DMS 273 (cell line): ENCODE results near the gene SP2.
"Not testable (repeated sequence)": the region's sequence is repeated elsewhere in the genome, so short reads cannot be mapped to it uniquely, and the experiment has no call there.

ENCODE experiments used
- DNase-seq: peaks from one replicate; lab custom pipeline; 2025; ENCODE audit not compliant: unreplicated experiment; lab: John Stamatoyannopoulos, UW

Gene SP2

DNA sequence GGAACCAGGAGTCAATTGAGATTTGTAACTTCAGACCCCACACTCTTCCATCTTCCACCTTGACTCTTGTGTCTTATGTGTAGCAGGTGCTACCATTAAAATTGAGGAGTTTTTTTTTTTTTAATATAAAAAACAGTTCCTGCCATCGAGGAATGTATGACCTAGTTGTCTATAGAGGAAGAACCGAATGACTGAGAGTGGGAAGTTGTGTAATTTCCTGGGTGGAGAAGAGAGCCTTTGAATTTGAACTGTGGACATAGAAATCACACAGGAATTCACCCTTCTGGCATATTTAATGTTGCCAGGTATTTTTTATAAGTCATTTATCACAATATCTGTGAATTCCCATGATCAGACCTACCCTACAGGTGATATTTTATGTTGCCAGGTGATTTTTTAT is 22.0 kb downstream of the SP2 start:
- no peak for DNase-seq

DNA sequence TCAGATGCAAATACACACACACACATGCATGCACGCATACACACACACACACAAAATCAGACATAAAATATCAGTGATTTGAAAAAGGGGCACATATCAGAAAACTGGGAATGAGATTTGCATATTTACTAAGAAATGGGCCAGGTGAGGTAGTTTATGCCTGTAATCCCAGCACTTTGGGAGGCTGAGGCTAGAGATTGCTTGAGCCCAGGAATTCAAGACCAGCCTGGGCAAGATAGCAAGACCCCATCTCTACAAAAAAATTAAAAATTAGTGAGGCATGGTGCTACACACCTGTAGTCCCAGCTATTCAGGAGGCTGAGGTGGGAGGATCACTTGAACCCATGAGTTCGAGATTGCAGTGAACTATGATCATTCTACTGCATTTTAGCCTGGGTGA is 23.0 kb downstream of the SP2 start:
- no peak for DNase-seq

DNA sequence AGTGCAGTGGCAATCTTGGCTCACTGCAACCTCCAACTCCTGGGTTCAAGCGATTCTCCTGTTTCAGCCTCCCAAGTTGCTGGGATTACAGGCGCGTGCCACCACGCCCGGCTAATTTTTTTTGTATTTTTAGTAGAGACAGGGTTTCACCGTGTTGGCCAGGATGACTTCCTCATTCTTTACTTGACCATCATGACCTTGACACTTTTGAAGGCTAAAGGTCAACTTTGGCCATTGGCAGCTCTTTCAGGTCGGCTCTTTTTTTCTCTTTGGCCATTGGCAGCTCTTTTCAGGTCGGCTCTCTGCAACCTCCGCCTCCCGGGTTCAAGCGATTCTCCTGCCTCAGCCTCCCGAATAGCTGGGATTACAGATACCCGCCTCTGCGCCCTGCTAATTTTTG is 23.9 kb downstream of the SP2 start:
- DNase-seq = not testable (repeated sequence)

DNA sequence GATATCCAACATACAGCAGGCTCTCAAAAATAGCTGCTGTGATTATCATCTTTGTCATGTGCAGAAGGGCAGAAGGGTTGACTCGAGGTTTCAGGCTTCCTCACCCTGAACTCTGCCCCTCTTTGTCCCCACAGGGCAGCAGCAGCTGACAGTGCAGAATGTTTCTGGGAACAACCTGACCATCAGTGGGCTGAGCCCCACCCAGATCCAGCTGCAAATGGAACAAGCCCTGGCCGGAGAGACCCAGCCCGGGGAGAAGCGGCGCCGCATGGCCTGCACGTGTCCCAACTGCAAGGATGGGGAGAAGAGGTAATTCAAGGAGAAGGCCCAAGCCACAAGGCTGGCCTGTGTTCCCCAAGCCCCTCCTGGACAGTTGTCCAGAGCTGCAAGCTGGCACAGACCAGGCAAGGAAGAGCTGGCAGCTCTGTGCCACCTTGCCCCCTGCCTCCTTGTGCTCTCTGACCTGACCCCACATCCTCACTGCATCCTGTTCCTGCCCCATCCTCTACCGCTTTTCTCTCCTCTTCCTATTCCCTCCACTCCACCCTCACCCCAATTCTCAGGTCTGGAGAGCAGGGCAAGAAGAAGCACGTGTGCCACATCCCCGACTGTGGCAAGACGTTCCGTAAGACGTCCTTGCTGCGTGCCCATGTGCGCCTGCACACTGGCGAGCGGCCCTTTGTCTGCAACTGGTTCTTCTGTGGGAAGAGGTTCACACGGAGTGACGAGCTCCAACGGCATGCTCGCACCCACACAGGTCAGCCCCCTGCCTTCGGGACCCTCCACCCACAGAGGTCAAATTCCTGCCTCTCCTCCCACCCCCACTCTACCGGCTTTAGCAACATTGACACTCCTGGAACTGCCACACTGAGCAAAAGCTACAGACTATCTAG is 29.0 kb downstream of the SP2 start:
- DNase-seq = no peak

DNA sequence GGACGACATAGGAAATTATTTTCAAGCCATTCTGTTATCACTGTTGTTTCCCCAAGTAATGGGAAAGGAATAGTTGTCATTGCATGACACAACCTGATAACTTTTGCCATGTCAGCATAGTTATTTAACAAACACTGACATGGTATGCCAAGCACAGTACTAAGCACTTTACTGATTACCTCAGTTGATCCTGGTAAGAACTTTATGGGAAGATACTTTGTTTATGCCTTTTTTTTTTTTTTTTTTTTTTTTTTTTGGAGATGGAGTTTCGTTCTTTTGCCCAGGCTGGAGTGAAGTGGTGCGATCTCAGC is 29.6 kb downstream of the SP2 start:
- no peak for DNase-seq

DNA sequence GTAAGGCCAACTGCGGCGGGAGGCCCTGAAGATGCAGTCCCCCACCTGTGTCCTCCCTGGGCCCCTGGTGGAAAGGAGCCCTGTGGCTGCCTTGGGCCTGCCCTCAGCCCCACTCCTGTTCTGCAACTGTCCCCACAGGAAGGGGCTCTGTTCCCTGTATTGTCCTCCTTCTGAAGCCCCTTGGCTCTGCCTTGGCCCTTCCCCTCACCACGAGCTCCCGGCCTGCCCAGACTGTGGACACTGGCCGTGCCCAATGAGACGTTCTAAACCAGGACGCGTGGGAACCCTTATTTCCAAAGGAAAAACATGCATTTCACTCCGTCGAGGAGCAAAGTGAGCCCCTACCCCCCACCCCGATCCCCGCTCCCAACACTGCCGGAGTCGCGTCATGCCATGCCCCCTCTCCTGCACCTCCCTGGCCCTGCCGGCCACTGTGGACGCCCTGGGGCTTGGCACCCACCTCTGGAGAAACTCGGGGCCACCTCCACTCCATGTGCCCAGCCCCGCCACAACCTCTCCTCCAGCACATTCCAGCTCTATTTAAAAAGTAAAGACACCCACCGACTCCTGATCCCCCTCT is 31.9 kb downstream of the SP2 start:
- no peak for DNase-seq

DNA sequence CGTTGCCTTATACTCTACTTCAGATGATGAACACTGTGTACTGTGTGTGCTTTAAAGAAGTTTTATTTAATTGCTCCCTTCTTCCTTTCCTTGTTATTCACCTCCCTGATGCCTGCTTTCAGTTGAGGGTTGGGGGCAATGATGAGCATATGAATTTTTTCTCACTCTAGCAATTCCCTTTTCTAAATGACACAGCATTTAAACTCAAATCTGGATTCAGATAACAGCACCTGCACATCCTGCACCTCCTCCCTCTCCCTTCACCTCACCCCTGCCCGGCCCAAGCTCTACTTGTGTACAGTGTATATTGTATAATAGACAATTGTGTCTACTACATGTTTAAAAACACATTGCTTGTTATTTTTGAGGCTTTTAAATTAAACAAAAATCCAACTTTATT is 32.4 kb downstream of the SP2 start:
- DNase-seq = no peak

DNA sequence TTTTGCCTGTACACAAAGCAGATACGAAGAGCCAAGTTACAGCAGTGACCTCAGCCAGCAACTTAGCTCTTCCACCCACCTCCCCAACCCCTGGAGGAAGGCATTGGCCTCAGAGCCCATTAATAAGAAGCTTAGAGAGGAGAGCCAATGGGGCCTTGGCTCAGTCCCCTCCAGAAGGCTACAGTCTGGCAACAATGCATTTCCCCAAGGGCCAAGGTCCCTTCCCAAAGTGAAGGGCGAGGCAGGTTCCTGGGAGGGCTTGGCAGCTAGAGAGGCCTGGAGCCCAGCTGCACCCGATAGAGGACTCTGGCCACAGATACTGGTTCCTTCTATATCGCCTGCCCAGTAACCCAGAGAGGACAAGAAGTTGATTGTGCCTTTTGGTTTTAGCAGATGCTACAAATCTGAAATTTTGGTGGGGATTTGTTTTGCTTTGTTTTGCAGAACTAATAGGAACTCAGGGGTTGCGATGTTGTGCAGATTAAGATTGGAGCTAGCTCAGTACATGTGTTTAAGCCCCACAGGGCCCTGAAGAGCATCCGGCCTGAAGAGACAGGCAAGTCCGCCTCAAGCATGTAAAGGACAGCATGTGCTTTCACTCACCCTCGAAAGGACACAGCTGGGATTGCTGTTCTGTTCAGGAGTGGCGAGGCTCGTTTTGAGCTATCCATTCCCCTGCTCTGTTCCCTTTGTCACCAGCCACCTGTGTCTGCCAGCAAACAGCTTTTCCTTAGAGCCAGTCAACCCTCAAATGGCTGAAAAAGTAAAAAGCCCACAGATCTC is 33.4 kb downstream of the SP2 start:
- no peak for DNase-seq

DNA sequence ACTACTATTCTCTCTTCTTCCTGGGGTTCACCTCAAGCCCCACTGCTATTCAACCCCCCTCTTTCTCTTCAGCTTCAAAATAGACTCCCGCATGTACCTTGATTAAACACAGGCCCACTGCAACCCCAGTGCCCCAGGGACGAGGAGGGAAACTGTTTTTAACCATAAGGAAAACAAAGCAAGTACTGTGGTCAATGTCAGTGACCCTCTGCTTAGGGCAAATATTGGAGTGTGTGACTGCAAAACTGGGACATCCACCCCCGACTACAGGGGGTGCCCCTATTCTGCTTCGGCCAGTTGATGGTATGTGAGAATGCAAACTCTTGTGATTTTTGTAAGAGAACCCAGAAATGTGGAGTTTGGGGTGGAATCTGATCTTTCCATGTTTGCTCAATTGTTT is 35.8 kb downstream of the SP2 start:
- DNase-seq = no peak

DNA sequence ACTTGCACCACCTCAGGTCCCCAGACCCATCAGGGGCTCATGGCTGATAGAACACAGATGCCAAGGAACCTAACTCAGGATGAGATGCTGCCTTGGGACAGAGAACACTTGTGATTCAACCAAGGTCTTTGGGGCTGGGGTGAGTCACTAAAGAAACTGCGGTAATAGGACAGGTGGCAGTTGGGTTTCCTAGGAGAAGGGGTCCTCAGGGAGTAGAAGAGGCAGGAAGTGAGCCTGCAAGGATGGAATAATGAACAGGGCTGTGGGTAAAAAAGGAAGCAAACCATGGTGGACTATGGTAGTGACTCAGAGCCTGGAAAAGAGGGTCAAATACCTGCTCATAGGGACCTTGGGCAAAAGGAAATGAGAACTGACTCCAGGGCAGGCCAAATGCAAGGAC is 38.8 kb downstream of the SP2 start:
- peak; percentile 23 for DNase-seq

DNA sequence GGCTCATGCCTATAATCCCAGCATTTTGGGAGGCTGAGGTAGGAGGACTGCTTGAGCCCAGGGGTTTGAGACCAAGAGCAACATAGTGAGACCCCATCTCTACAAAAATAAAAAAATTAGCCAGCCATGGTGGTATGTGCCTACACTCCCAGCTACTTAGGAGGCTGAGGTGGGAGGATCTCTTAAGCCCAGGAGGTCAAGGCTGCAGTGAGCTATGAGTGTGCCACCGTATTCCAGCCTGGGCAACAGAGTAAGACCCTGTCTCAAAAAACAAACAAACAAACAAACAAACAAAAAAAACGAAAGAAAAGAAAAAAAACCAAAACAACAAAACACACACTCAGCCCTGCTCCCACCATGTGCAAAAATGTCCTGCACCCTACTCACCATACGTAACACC is 39.4 kb downstream of the SP2 start:
- DNase-seq = not testable (repeated sequence)

DNA sequence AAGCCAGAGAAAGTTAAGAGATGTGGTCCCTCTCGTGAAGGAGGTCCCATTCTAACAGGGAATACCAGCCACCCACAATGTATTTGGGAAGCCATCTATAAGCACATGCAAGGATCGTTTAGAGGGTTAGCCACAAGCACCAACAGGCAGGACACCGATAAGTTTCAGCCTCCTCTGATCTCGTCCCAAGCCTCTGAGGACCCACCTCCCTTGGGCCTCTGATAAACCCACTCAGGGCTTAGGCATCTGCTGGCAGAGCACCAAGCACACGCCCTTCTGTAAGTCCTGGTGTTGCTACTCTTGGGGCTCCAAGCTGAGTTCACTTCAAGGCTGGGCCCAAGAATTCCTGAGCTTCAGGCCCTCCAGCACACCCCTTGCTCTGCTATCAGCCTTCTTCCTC is 39.9 kb downstream of the SP2 start:
- DNase-seq = no peak

DNA sequence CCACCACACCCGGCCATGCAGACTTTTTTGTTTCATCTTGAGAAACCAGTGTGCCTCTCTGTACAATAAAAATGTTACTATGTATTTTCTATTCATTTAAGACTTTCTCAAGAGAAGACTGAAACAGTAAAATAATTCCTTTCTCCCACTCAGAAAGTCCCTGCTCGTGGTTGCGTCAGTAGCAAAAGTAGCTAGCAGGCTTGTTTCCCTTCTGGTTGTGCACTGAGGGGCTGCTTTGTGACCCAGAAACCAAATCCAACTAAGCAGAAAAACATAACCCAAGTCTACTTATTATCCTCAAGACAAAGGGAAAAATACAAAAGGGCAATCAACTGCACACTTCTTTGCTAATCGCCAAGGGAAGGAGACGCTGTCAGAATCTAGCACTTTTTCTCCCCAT is 41.9 kb downstream of the SP2 start:
- no peak for DNase-seq

DNA sequence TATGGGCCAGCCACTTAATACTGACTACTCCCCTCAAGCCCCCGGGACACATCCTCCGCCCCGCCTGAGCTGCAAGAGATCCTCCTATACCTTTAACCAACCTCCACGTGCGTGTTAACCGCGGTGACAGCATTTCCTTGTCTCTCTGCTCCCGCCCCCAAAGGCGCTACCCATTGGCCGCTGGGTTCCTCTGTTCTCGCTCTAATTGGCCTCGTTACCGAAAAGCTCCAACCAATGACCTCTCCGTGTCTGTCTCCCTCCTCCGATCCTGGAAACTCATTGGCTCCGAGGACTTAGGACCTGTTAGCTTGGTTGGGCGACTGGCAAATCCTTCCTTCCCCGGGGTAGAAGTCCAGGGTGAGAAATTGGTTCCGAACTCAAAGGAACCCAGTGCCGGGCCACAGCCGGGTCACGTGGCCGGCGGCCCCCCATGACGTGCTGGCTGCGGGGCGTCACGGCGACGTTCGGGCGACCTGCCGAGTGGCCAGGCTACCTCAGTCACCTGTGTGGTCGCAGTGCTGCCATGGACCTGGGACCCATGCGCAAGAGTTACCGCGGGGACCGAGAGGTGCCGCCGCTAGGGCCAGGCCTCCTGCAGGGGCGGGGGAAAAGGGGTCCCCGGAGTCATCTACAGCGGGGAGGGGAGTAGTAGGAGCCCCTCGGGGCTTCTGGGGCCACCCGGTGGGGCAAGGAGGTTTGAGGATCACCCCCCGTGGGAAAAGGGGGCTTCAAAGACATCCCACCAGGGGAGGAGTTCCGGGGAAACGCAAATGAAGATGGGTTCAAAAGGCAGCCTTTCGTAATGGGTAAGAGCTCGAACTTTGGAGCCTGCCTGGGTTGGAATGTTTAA is 45.4 kb downstream of the SP2 start, which contains the start of gene PNPO:
Gene PNPO (plus strand): TSS at position 326 of the 850 bp plus-strand sequence. CDS start 105 bp downstream, at position 431.
- DNase-seq = peak; percentile 98

DNA sequence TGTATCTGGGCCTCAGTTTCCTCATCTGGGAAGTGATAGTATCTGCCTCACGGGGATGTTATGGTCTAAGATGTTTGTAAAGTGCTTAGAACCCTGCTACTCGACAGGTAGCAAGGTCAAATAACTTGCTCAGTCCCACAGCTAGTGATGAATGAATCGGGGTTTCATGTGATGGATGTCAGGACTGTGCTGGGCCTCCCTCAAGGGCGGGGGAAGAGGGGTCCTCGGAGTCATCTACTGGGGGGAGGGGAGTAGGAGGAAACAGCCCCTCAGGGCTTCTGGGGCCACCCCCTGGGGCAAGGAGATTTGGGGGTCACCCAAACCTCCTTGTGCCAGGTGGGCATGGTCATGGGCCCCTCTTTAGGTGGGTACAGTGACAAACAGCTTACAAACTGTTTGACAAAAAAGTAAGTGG is 46.1 kb downstream of the SP2 start:
- no peak for DNase-seq

DNA sequence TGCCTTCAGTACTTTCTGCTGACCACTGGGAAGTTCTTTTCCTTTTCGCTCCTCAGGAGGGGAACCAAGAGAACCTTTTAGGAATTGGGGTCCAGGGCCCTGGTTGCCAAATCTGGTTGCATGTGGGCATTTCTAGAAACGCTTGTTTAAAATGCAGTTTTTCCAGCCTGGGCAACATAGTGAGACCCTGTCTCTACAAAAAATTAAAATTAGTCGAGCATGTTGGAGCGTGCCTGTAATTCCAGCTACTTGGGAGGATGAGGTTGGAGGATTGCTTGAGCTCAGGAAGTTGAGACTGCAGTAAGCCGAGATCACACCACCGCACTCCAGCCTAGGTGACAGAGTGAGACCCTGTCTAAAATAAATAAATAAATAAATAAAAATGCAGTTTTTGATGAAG is 46.5 kb downstream of the SP2 start:
- no peak for DNase-seq

DNA sequence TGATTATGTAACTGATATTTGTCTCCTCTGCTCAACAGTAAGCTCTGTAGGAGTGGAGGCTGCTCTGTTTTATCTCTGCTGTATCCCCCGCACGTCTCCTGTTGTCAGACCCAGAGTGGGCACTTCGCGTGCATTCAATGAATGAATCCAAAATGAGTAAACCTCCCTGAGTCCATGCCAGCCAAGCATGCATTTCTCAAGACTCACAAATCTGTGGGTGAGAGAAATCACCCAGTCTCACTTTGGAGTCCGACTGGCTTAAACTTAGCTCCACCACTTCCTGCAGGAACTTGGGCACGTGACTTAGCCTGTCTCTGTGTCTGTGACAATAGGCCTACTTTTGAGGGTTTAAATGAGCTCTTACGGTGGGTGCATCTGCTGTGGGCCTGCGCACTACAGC is 49.0 kb downstream of the SP2 start:
- DNase-seq = no peak

DNA sequence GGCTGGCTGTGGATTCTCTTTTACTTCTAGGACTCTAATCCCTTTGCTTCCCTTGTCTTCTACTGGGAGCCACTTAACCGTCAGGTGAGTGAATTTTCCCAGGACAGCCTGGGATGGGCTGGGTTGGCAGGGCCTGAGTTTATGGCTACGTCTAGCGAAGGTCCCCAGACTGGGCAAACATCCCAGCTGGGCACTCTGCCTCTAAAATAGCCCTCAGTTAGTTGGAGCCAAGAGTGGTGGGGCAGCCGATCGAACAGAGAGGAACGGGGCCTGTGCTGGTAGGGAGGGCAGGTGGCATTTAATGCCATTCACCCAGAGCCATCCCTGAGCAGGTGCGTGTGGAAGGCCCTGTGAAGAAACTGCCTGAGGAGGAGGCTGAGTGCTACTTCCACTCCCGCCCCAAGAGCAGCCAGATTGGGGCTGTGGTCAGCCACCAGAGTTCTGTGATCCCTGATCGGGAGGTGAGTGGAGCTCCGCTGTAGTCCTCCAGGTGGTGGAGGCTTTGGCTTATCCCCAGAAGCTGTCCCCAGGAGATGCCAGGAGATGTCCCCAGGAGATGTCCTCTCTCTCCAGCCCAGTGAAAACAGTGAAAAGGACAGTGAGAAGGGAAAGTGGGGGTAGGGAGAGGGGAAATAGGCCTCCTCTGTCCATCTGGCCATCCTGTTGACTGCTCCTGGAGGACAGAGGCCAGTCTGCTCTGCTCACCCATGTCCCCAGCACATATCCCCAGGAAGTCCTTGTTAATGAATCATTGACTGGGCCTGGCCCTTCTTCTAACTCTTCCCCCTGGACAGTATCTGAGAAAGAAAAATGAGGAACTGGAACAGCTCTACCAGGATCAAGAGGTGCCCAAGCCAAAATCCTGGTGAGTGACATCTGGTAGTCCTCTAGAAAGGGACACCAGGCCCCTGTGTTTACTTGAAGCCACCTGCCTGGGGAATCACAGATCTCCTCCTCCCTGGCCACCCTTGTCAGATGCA is 49.8 kb downstream of the SP2 start:
- DNase-seq = no peak

DNA sequence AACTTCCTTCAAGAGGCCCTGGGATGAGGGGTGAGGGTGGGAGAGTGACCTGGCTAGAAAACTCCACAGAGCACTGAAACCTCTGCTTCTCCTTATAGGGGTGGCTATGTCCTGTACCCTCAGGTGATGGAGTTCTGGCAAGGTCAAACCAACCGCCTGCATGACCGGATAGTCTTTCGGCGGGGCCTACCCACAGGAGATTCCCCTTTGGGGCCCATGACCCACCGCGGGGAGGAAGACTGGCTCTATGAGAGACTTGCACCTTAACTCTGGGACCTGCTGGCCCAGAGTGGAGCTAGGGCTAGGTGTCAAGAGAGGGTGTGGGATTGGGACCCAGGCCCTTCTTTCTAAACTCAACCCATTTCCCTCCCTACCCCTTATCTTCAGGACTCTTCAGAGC is 50.5 kb downstream of the SP2 start:
- DNase-seq = no peak

DNA sequence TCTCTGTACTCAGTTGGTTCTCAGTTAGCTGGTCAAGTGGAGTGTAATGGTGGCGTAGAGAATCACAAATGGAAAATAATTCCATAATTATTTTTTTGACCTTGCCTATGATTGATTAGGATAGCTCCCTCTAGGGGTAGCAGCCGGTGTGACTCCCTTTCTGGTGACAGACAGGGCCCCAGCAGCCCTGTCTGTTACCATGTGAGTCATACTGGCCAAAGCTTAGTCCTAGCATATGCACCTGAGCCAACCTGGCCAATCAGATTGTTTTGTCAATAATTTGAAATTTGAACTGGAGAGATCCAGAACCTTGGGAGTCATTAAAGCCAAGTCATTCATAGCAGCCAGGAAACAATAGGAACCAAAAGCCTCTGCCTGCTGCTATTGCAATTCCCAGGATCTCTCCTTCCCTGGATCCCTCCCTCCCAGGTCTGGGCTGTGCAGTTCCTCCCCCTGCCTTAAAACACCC is 50.9 kb downstream of the SP2 start:
- DNase-seq = peak; percentile 87
